ENCODE results near the gene GPR176.

The GPR176 gene

GRCh38 chr15:39924437-39924836 lies 4.4 kb upstream of the GPR176 start:
- TF ChIP-seq POLR2A (IDR thresholded peaks at IDR 0.05; ENCODE audit: low read depth, low read length): no peak
- no peak for TF ChIP-seq TAF1 (IDR thresholded peaks at IDR 0.05; ENCODE audit: low read depth, low read length)
- TF ChIP-seq PAX5 (IDR thresholded peaks at IDR 0.05; ENCODE audit: insufficient read depth, low read length, severe bottlenecking): no peak
- no peak for TF ChIP-seq SPI1 (IDR thresholded peaks at IDR 0.05; ENCODE audit: low read depth, low read length)
- FAIRE-seq: no peak
- DNase-seq (ENCODE audit: insufficient read length, low spot score): no peak

- DNase-seq (ENCODE audit: insufficient read length, low spot score): no peak
- peak; percentile 13 for FAIRE-seq
- TF ChIP-seq POLR2AphosphoS5 (IDR thresholded peaks at IDR 0.05; ENCODE audit: low read depth, low read length): no peak
- no peak for TF ChIP-seq TAF1 (IDR thresholded peaks at IDR 0.05; ENCODE audit: low read depth, low read length)
- no peak for TF ChIP-seq POU2F2 (IDR thresholded peaks at IDR 0.05; ENCODE audit: low read depth, low read length)
- TF ChIP-seq PAX5 (IDR thresholded peaks at IDR 0.05; ENCODE audit: insufficient read depth, low read length, severe bottlenecking): no peak
- no peak for TF ChIP-seq POLR2A (IDR thresholded peaks at IDR 0.05; ENCODE audit: low read depth, low read length)
- TF ChIP-seq SPI1 (IDR thresholded peaks at IDR 0.05; ENCODE audit: low read depth, low read length): no peak
These were observed 2.5 kb upstream of the GPR176 start for GRCh38 chr15:39922462-39923092.

GRCh38 chr15:39921274-39921638 lies 1.2 kb upstream of the GPR176 start:
- FAIRE-seq: no peak
- TF ChIP-seq POLR2A (IDR thresholded peaks at IDR 0.05; ENCODE audit: low read depth, low read length) (no peak), SPI1 (IDR thresholded peaks at IDR 0.05; ENCODE audit: low read depth, low read length) (no peak), PAX5 (IDR thresholded peaks at IDR 0.05; ENCODE audit: insufficient read depth, low read length, severe bottlenecking) (no peak), POLR2AphosphoS5 (IDR thresholded peaks at IDR 0.05; ENCODE audit: low read depth, low read length) (no peak), TAF1 (IDR thresholded peaks at IDR 0.05; ENCODE audit: low read depth, low read length) (no peak), POU2F2 (IDR thresholded peaks at IDR 0.05; ENCODE audit: low read depth, low read length) (no peak)
- DNase-seq (ENCODE audit: insufficient read length, low spot score): no peak

- TF ChIP-seq POLR2AphosphoS5 (IDR thresholded peaks at IDR 0.05; ENCODE audit: low read depth, low read length) (peak; percentile 52; the same call in 1 of the 2 replicates), POU2F2 (IDR thresholded peaks at IDR 0.05; ENCODE audit: low read depth, low read length) (no peak), POLR2A (IDR thresholded peaks at IDR 0.05; ENCODE audit: low read depth, low read length) (0 out of 2 replicates have a peak, but pooled peaks have one; percentile 46), SPI1 (IDR thresholded peaks at IDR 0.05; ENCODE audit: low read depth, low read length) (no peak), TAF1 (IDR thresholded peaks at IDR 0.05; ENCODE audit: low read depth, low read length) (0 out of 2 replicates have a peak, but pooled peaks have one; percentile 50), PAX5 (IDR thresholded peaks at IDR 0.05; ENCODE audit: insufficient read depth, low read length, severe bottlenecking) (peak; percentile 87)
- DNase-seq (ENCODE audit: insufficient read length, low spot score) (peak; percentile 88), FAIRE-seq (peak; percentile 98)
These were observed 626 bp upstream of the GPR176 start for GRCh38 chr15:39920510-39921273.

GRCh38 chr15:39919411-39919747 lies 687 bp downstream of the GPR176 start:
- no peak for FAIRE-seq
- TF ChIP-seq PAX5 (IDR thresholded peaks at IDR 0.05; ENCODE audit: insufficient read depth, low read length, severe bottlenecking) (no peak), TAF1 (IDR thresholded peaks at IDR 0.05; ENCODE audit: low read depth, low read length) (no peak), POLR2A (IDR thresholded peaks at IDR 0.05; ENCODE audit: low read depth, low read length) (no peak), POU2F2 (IDR thresholded peaks at IDR 0.05; ENCODE audit: low read depth, low read length) (no peak), SPI1 (IDR thresholded peaks at IDR 0.05; ENCODE audit: low read depth, low read length) (no peak), POLR2AphosphoS5 (IDR thresholded peaks at IDR 0.05; ENCODE audit: low read depth, low read length) (no peak)
- DNase-seq (ENCODE audit: insufficient read length, low spot score): no peak

GRCh38 chr15:39918688-39919385 lies 1.2 kb downstream of the GPR176 start:
- DNase-seq (ENCODE audit: insufficient read length, low spot score): no peak
- FAIRE-seq: no peak
- TF ChIP-seq POU2F2 (IDR thresholded peaks at IDR 0.05; ENCODE audit: low read depth, low read length) (no peak), POLR2A (IDR thresholded peaks at IDR 0.05; ENCODE audit: low read depth, low read length) (no peak), POLR2AphosphoS5 (IDR thresholded peaks at IDR 0.05; ENCODE audit: low read depth, low read length) (no peak), PAX5 (IDR thresholded peaks at IDR 0.05; ENCODE audit: insufficient read depth, low read length, severe bottlenecking) (no peak), SPI1 (IDR thresholded peaks at IDR 0.05; ENCODE audit: low read depth, low read length) (no peak), TAF1 (IDR thresholded peaks at IDR 0.05; ENCODE audit: low read depth, low read length) (no peak)

GRCh38 chr15:39914977-39915376 lies 5.1 kb downstream of the GPR176 start:
- FAIRE-seq (no peak), DNase-seq (ENCODE audit: insufficient read length, low spot score) (no peak)
- TF ChIP-seq TAF1 (IDR thresholded peaks at IDR 0.05; ENCODE audit: low read depth, low read length) (no peak), POLR2AphosphoS5 (IDR thresholded peaks at IDR 0.05; ENCODE audit: low read depth, low read length) (no peak), POU2F2 (IDR thresholded peaks at IDR 0.05; ENCODE audit: low read depth, low read length) (no peak), SPI1 (IDR thresholded peaks at IDR 0.05; ENCODE audit: low read depth, low read length) (no peak), PAX5 (IDR thresholded peaks at IDR 0.05; ENCODE audit: insufficient read depth, low read length, severe bottlenecking) (no peak), POLR2A (IDR thresholded peaks at IDR 0.05; ENCODE audit: low read depth, low read length) (no peak)

- no peak for FAIRE-seq
- TF ChIP-seq POU2F2 (IDR thresholded peaks at IDR 0.05; ENCODE audit: low read depth, low read length) (no peak), TAF1 (IDR thresholded peaks at IDR 0.05; ENCODE audit: low read depth, low read length) (no peak), PAX5 (IDR thresholded peaks at IDR 0.05; ENCODE audit: insufficient read depth, low read length, severe bottlenecking) (no peak), POLR2A (IDR thresholded peaks at IDR 0.05; ENCODE audit: low read depth, low read length) (no peak), POLR2AphosphoS5 (IDR thresholded peaks at IDR 0.05; ENCODE audit: low read depth, low read length) (no peak), SPI1 (IDR thresholded peaks at IDR 0.05; ENCODE audit: low read depth, low read length) (no peak)
- no peak for DNase-seq (ENCODE audit: insufficient read length, low spot score)
These were observed 11.1 kb downstream of the GPR176 start for GRCh38 chr15:39909007-39909406.

- FAIRE-seq: no peak
- TF ChIP-seq PAX5 (IDR thresholded peaks at IDR 0.05; ENCODE audit: insufficient read depth, low read length, severe bottlenecking) (no peak), POLR2AphosphoS5 (IDR thresholded peaks at IDR 0.05; ENCODE audit: low read depth, low read length) (no peak), POU2F2 (IDR thresholded peaks at IDR 0.05; ENCODE audit: low read depth, low read length) (no peak), SPI1 (IDR thresholded peaks at IDR 0.05; ENCODE audit: low read depth, low read length) (no peak), POLR2A (IDR thresholded peaks at IDR 0.05; ENCODE audit: low read depth, low read length) (no peak), TAF1 (IDR thresholded peaks at IDR 0.05; ENCODE audit: low read depth, low read length) (no peak)
These were observed 11.9 kb downstream of the GPR176 start for GRCh38 chr15:39908186-39908585.

More at GRCh38 chr15:39908186-39908585, 11.9 kb downstream of the GPR176 start:
- DNase-seq (ENCODE audit: insufficient read length, low spot score): no peak
